Lung (tissue), 12 donors: Measurements from ENCODE around the gene LEPR. TPM values are rescaled to one million over a fixed set of nuclear protein-coding genes. Genes with fewer than 3 reads are reported as not detected.

Experiments
- ATAC-seq: fragments of 200-7000 bp; cut with Tn5 transposase; one replicate; pipeline ENCODE4 v1.9.1; 2020; ENCODE audit warnings: moderate number of reproducible peaks; ENCODE audit not compliant: insufficient read depth, low FRiP score
- DNase-seq, 3 donors: peaks; one replicate each; pipeline ENCODE4 v3.0.0-alpha.2; 2013 to 2017
- H3K27ac ChIP-seq, 2 donors: one replicate each; pipeline ENCODE4 v1.5.1; 2013; ENCODE audit warnings: mild to moderate bottlenecking in 2 of 2, moderate library complexity in 2 of 2, control low read depth in 1 of 2, inconsistent platforms in 1 of 2, low read depth in 1 of 2, low read length in 1 of 2
- H3K27me3 ChIP-seq, 3 donors: one replicate each; pipeline ENCODE4 v1.5.1; 2013; ENCODE audit warnings: low read length in 2 of 3; ENCODE audit not compliant: control insufficient read depth in 3 of 3, insufficient read depth in 3 of 3
- H3K36me3 ChIP-seq, 4 donors: one replicate each; pipeline ENCODE4 v1.5.1; 2013; ENCODE audit warnings: low read length in 4 of 4, mild to moderate bottlenecking in 1 of 4, moderate library complexity in 1 of 4; ENCODE audit not compliant: control insufficient read depth in 4 of 4, insufficient read depth in 4 of 4
- H3K4me1 ChIP-seq, 5 donors: one replicate each; pipeline ENCODE4 v1.5.1; 2013; ENCODE audit warnings: low read length in 5 of 5, mild to moderate bottlenecking in 2 of 5, moderate library complexity in 1 of 5; ENCODE audit not compliant: control insufficient read depth in 5 of 5, insufficient read depth in 5 of 5
- H3K4me3 ChIP-seq: one replicate; pipeline ENCODE4 v1.5.1; 2013; ENCODE audit warnings: mild to moderate bottlenecking, control low read depth, moderate library complexity
- H3K9ac ChIP-seq, 2 donors: one replicate each; pipeline ENCODE4 v1.5.1; 2013; ENCODE audit warnings: low read length in 2 of 2, control low read depth in 1 of 2; ENCODE audit not compliant: insufficient read depth in 1 of 2
- H3K9me3 ChIP-seq, 4 donors: one replicate each; pipeline ENCODE4 v1.5.1; 2013; ENCODE audit warnings: low read length in 3 of 4, mild to moderate bottlenecking in 1 of 4, moderate library complexity in 1 of 4; ENCODE audit not compliant: control insufficient read depth in 4 of 4, insufficient read depth in 3 of 4
- WGBS, 2 donors: extraction: QIAGEN DNeasy Blood & Tissue Kit; methylation state at CpG; one replicate each; pipeline ENCODE4 v1.1.7; 2013; 5-methylcytosine and 5-hydroxymethylcytosine counted together
- polyA plus RNA-seq, 2 donors: library from polyadenylated mRNA; stranded (reverse); fragments of 200-250 nt; gene quantifications; one replicate each; pipeline ENCODE4 v1.2.1, GENCODE V29; 2013
- total RNA-seq, 2 donors: library from RNA; depleted of rRNA in 1 of 2; stranded (reverse); fragments of >200 nt in 1 of 2; gene quantifications; one replicate each; pipeline ENCODE4 v1.2.1, GENCODE V29; 2014 to 2021
- TF ChIP-seq, protein P1 (sequence below): IDR thresholded peaks from 2 replicates; pipeline ENCODE4 v1.5.1; 2012; ENCODE audit warnings: mild to moderate bottlenecking; ENCODE audit errors: control extremely low read depth, extremely low read depth
- donor health status: control.
- donor health status: control.
- donor health status: Bipolar disorder and iron deficiency.
- donor health status: healthy.
- donor health status: DM: yes; HTN: yes; CAD: no.

The LEPR gene
- total and polyA plus RNA-seq, 4 donors: 7.2 to 67.1 (median 13.3) TPM

DNA sequence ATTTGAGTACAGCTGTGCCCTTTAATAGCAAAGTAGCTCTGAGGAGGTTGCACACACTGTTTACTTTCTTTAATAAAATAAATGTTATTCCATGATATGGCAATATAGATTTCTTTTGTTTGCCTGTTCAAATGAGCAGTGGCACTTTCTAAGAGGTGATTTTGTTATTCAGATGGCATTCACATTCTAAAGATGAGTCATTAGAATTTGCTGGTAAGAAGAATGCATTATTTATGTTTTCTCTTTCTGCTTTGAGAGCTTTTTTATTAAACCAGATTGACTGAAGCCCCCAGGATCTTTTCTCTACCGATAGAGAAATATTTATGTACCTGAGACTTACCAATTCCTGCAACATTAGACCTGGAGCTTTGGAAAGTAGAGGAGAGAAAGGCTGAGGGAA lies 11.2 kb upstream of the LEPR start:
- DNase-seq: no peak
- Histone ChIP-seq H3K4me3 (no peak overlapping the region), H3K9me3 (no peaks in the 10 kb centered on the region), H3K27me3 (no peaks in the 10 kb centered on the region), H3K9ac (no peak overlapping the region), H3K36me3 (peaks cover 0 to 4% (median 0%) of the 10 kb centered on the region in 4 donors), H3K27ac (no peak overlapping the region), H3K4me1 (peaks cover 0 to 4% (median 0%) of the 10 kb centered on the region in 5 donors)
- ATAC-seq: no peak
- 71 to 88% methylated on average over 1 of the region's 1 CpG for WGBS, 2 donors
- TF ChIP-seq, protein P1, sequence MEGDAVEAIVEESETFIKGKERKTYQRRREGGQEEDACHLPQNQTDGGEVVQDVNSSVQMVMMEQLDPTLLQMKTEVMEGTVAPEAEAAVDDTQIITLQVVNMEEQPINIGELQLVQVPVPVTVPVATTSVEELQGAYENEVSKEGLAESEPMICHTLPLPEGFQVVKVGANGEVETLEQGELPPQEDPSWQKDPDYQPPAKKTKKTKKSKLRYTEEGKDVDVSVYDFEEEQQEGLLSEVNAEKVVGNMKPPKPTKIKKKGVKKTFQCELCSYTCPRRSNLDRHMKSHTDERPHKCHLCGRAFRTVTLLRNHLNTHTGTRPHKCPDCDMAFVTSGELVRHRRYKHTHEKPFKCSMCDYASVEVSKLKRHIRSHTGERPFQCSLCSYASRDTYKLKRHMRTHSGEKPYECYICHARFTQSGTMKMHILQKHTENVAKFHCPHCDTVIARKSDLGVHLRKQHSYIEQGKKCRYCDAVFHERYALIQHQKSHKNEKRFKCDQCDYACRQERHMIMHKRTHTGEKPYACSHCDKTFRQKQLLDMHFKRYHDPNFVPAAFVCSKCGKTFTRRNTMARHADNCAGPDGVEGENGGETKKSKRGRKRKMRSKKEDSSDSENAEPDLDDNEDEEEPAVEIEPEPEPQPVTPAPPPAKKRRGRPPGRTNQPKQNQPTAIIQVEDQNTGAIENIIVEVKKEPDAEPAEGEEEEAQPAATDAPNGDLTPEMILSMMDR: no peak

GRCh38 chr1:65409816-65410326 lies 10.6 kb upstream of the LEPR start:
- H3K4me1 ChIP-seq: peaks cover 0 to 4% (median 0%) of the 10 kb centered on the region in 5 donors
- H3K27me3 ChIP-seq: no peaks in the 10 kb centered on the region
- no peaks in the 10 kb centered on the region for H3K9me3 ChIP-seq
- H3K4me3 ChIP-seq: no peak overlapping the region
- WGBS, 2 donors: 94 to 96% methylated on average over 4 of the region's 4 CpGs
- peaks cover 0 to 4% (median 0%) of the 10 kb centered on the region in 4 donors for H3K36me3 ChIP-seq
- no peak overlapping the region for H3K9ac ChIP-seq
- ATAC-seq (no peak), DNase-seq (no peak)
- TF ChIP-seq, protein P1: no peak
- H3K27ac ChIP-seq: no peak overlapping the region

- no peak overlapping the region for H3K9ac ChIP-seq
- no peak overlapping the region for H3K27ac ChIP-seq
- WGBS, 2 donors: 94 to 97% methylated on average over 4 of the region's 4 CpGs
- no peak overlapping the region for H3K4me3 ChIP-seq
- peaks cover 0 to 4% (median 0%) of the 10 kb centered on the region in 4 donors for H3K36me3 ChIP-seq
- ATAC-seq: no peak
- no peaks in the 10 kb centered on the region for H3K4me1 ChIP-seq
- TF ChIP-seq, protein P1: no peak
- DNase-seq: no peak
- H3K9me3 ChIP-seq: no peaks in the 10 kb centered on the region
- H3K27me3 ChIP-seq: no peaks in the 10 kb centered on the region
Observed at GRCh38 chr1:65412256-65412983, 8.0 kb upstream of the LEPR start.
